Suppressor macrophage treated with lipopolysaccharide for 1 hour (primary cell): ENCODE measurements around the gene PODN.
A peak's percentile ranks its signal among the peaks of the same experiment; 100 is the strongest.

Experiments used
- DNase-seq, 3 donors: peaks; one replicate each; pipeline ENCODE4 v3.0.0-alpha.2; 2020 to 2022

Gene PODN

GRCh38 chr1:53061859-53062707, at the start of gene PODN:
PODN (plus strand) TSS chr1:53062213; CDS start chr1:53069856, 7,643 bp downstream.
- peak in 1 of 3 donors; percentile 7 for DNase-seq

- DNase-seq = peak; percentile 87 to 90 (median 88)
Measured at GRCh38 chr1:53014791-53015507, 47.1 kb upstream of the PODN start.

- peak in 1 of 3 donors; percentile 4 for DNase-seq
Measured at GRCh38 chr1:53015508-53015860, 46.5 kb upstream of the PODN start.

GRCh38 chr1:53016705-53017104, 45.3 kb upstream of the PODN start:
- peak in 2 of 3 donors; percentile 2 to 20 for DNase-seq

DNA sequence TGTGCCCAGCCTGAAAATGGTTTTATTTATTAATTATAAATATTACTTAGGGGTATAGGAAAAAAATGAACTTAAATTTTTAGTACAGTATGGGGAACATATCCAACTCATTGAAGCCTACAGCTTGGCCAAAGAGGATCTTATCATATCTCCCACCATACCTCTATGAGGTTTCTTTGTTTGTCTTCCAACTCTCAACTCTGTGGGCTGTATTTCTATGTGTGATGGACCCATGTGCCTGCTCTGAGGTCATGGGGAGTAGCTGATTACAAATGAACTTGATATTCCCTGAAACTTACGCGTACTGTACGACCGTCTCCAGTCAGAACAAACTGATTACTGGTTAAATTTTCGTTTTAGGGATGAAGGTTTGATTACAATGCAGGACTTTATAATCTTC, 41.4 kb upstream of the PODN start:
- DNase-seq = no peak

DNA sequence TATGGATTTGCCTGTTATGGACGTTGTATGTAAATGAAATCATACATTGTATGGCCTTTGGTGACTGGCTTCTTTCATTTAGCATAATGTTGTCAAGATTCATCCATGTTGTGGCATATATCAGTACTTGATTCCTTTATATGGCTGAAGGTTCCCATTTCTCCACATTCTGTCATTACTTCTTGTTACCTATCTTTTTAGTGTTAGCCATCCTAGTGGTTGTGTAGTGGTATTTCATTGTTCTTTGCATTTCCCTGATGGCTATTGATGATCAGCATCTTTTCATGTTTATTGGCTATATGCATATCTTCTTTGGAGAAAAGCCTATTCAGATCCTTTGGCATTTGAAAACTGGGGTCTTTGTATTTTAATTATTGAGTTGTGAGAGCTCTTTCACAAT, 39.8 kb upstream of the PODN start:
- DNase-seq = no peak

- no peak for DNase-seq
Measured at GRCh38 chr1:53023546-53023945, 38.5 kb upstream of the PODN start.

DNA sequence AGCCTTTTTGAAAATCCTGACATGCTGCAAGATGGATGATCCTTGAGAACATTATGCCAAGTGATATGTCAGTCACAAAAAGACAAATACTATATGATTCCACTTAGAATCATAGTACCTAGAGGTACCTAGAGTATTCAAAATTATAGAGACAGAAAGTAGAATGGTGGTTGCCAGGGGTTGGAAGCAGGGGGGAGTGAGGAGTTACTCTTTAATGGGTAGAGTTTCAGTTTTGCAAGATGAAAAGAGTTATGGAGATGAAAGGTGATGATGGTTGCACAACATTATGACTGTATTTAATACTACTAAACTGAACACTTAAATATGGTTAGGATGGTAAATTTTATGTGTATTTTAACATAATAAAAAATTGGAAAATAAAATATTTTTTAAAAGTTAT, 37.9 kb upstream of the PODN start:
- DNase-seq = no peak

DNA sequence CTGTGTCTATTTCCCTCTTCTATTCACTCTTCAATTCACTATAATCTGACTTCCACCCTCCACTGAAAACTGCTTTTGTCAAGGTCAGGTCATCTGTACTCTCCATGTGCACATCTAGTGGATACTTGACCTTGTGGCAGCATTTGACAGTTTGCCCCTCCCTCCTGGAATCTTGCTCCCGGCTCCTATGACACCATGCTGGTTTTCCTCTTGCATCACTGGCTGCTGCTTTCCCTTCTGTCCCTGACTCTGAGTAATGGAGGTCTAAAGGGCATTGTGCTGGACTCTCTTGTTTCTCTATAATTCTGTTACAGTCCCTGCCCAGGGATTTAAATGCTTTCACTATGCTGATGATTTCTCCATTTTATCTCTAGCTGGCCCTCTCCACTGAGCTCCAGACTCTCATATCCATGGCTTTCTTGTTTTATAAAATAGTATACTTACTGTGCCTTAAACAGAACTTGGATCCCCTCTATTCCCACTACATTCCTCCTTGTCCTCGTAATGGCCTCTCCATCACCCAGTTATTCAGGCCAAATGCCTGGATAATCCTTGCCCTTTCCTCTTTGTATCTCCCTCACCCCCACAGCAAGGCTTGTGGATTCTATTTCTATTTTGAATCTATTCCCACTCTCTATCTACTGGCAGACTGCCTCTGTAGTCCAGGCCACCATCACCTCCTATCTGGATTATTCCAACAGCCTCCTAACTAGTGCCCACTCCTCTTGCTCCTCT, 36.8 kb upstream of the PODN start:
- DNase-seq = peak; percentile 85 to 91 (median 87)

GRCh38 chr1:53025769-53026112, 36.3 kb upstream of the PODN start:
- DNase-seq = peak; percentile 42 to 60 (median 44)

- no peak for DNase-seq
Measured at GRCh38 chr1:53026254-53026653, 35.8 kb upstream of the PODN start.

DNA sequence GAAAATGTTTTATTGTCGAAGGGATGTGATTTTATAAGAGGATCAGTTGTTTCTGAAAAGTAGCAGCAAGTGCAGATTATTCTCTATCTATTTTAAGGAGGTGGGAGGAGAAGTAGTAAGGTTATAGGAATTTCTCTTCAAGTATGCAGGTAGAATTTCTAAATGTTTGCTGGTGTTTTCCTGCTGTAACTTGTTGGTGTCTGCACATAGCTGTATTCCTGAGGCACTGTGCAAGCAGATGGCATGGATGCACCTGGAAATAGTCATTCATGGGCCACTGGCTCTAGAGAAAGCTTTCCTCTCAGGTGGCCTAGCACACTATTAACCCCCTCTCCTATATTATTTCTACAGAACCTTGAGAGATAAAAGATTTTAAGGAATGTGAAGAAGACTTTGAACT, 30.3 kb upstream of the PODN start:
- DNase-seq = no peak

DNA sequence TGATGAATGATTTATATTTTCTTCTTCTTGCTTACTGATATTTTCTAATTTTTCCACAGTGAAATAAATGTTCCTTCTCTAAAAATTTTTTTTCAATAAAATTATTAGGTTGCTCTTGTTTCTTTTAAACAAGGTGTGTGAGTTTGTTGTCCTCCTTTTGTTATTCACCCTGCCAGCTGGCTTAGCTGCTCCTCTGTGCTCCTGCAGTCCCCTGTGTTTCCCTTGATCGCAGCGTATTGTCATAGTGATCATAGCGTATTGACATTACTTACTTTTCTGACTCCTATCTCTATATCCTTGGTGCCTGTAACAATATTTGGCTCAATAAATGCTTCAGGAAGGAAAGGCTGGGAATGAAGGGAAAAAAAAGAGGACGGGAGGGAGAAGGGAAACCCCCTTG, 24.9 kb upstream of the PODN start:
- DNase-seq = no peak

DNA sequence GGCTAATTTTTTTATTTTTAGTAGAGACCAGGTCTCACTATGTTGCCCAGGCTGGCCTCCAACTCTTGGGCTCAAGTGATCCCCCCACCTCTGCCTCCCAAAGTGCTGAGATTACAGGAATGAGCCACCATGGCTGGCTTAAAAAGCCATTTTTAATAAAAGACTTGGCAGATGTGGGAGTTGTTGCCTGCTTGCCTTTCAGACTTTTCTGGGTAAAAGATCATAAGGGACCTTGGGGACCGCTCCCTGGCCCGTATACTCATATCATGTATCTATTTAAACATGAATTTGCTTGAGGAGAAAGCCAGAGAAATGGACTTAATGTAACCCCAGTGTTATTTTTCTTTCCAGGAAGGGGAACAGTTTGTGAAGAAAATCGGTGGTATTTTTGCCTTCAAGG, 23.4 kb upstream of the PODN start:
- DNase-seq = no peak

GRCh38 chr1:53043271-53043670, 18.7 kb upstream of the PODN start:
- DNase-seq = no peak

- DNase-seq = no peak
Measured at GRCh38 chr1:53044926-53045325, 17.1 kb upstream of the PODN start.

DNA sequence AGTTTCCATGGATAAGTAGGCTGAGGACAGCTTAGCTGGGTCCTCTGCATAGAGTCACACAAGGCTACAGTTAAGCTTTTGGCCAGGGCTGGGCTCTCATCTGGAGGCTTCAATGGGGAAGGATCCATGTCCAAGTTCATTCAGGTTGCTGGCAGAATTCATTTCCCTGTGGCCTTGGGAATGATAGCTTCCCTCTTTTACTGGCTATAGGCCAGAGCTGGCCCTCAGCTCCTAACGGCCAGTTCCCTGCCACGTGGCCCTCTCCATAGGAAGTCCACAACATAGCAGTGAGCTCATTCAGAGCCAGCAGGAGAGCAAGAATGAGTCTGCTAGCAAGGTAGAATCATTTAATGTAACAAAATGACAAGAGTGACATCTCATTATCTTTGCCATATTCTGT, 15.1 kb upstream of the PODN start:
- no peak for DNase-seq

- no peak for DNase-seq
Measured at GRCh38 chr1:53047737-53048736, 14.0 kb upstream of the PODN start.

GRCh38 chr1:53048960-53049573, 12.9 kb upstream of the PODN start:
- DNase-seq = no peak

GRCh38 chr1:53049574-53049967, 12.4 kb upstream of the PODN start:
- DNase-seq = no peak

DNA sequence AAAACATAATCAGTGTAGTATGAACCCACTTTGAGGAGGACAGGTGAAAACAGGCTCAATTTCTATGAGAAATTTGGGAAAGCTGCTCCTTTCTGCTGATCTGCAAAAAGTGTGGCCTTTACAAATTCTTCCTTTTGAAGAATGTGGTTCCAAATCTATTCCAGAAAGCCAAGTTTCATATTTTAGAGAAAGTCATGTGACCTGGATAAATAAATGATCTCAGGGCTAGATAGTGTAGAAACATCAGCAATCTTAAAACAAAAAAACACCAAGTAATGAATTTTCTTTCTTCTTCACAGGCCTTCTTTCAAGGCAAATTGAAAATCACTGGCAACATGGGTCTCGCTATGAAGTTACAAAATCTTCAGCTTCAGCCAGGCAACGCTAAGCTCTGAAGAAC, 11.7 kb upstream of the PODN start:
- DNase-seq = no peak

DNA sequence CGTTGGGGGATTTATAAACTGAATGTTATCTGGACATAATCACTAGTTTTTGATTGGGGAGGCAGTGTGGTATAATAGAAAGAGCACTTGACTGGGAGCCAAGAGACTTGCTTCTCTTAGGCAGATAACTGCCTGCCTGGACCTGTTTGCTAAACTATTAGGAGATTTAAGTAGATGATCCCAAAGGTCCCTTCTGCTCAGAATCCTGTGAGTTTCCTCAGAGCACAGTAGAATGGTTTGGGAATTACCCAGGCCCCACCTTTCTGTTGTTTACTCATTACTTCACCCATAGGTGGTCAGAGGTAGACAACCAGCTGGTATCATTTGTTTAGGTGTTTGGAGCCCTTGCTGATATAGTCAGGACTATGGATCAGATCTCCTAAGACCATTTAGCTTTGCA, 10.3 kb upstream of the PODN start:
- DNase-seq = no peak
